ENCODE results near the gene EDC3.

- TF ChIP-seq, protein P1, sequence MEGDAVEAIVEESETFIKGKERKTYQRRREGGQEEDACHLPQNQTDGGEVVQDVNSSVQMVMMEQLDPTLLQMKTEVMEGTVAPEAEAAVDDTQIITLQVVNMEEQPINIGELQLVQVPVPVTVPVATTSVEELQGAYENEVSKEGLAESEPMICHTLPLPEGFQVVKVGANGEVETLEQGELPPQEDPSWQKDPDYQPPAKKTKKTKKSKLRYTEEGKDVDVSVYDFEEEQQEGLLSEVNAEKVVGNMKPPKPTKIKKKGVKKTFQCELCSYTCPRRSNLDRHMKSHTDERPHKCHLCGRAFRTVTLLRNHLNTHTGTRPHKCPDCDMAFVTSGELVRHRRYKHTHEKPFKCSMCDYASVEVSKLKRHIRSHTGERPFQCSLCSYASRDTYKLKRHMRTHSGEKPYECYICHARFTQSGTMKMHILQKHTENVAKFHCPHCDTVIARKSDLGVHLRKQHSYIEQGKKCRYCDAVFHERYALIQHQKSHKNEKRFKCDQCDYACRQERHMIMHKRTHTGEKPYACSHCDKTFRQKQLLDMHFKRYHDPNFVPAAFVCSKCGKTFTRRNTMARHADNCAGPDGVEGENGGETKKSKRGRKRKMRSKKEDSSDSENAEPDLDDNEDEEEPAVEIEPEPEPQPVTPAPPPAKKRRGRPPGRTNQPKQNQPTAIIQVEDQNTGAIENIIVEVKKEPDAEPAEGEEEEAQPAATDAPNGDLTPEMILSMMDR (IDR thresholded peaks at IDR 0.05) = no peak
- no peak for TF ChIP-seq POLR2A (IDR thresholded peaks at IDR 0.05)
Measured at GRCh38 chr15:74723754-74724334, 28.0 kb upstream of the EDC3 start.
